A549 (cell line): ENCODE measurements around the gene KAT2B. TPM values are rescaled to one million over a fixed set of nuclear protein-coding genes. Genes with fewer than 3 reads are reported as not detected.

ENCODE experiments used
- ATAC-seq, 2 experiments: fragments of 200-7000 bp in 1 of 2; fragments of >200 bp in 1 of 2; cut with Nextera tagmentation in 1 of 2; cut with Tn5 transposase in 1 of 2; 3 replicates each; pipeline versions ENCODE4 v1.8.0 to v1.9.1; 2018 to 2020; ENCODE audit warnings: mild to moderate bottlenecking in 1 of 2, moderate library complexity in 1 of 2
- CTCF ChIA-PET: fragments of 300-600 bp; sonication (Branson Sonifier 250); formaldehyde crosslinking; extraction: SDS; loops from one replicate; lab custom pipeline; 2021; ENCODE audit warnings: antibody characterized with exemption, inconsistent platforms; lab: Yijun Ruan, JAX
- POLR2A ChIA-PET: fragments of 350-600 bp; formaldehyde crosslinking; extraction: SDS; loops from one replicate; lab custom pipeline; 2021; ENCODE audit warnings: antibody characterized with exemption, inconsistent platforms; lab: Yijun Ruan, JAX
- DNase-seq, 2 experiments: peaks; one replicate each; pipeline versions ENCODE4 v3.0.0 to v3.0.0-alpha.2; 2011 to 2016; ENCODE audit warnings: low read depth in 1 of 2, low spot score in 1 of 2
- FAIRE-seq: peaks from 2 replicates; lab custom pipeline; 2011; peaks lifted over from hg19 to GRCh38; lab: Jason Lieb, UNC
- H3K27ac ChIP-seq, 2 experiments: fragments of >200 bp; sonication (Bioruptor Twin); formaldehyde crosslinking; 3 replicates each; pipeline ENCODE4 v1.5.1; 2016 to 2017
- H3K4me1 ChIP-seq: fragments of >200 bp; sonication (Bioruptor Twin); formaldehyde crosslinking; 3 replicates; pipeline ENCODE4 v1.6.1; 2016
- H3K4me2 ChIP-seq: fragments of >200 bp; sonication (Bioruptor Twin); formaldehyde crosslinking; 3 replicates; pipeline ENCODE4 v1.6.1; 2016
- H3K4me3 ChIP-seq: fragments of >200 bp; sonication (Bioruptor Twin); formaldehyde crosslinking; 3 replicates; pipeline ENCODE4 v1.5.1; 2016
- H3K9me3 ChIP-seq: fragments of >200 bp; sonication (Bioruptor Twin); formaldehyde crosslinking; 3 replicates; pipeline ENCODE4 v1.6.1; 2016
- BCL3 ChIP-seq: fragments of >200 bp; sonication (Bioruptor Twin); formaldehyde crosslinking; IDR thresholded peaks from 3 replicates; pipeline ENCODE4 v1.6.1; 2016
- CBX8 ChIP-seq: fragments of 200-600 bp; sonication (generic); IDR thresholded peaks from 2 replicates; pipeline ENCODE4 v1.6.1; 2016
- CHD4 ChIP-seq: fragments of 200-600 bp; sonication (generic); IDR thresholded peaks from 2 replicates; pipeline ENCODE4 v1.6.1; 2016; ENCODE audit warnings: antibody characterized with exemption, mild to moderate bottlenecking, borderline replicate concordance
- CTCF ChIP-seq: fragments of >200 bp; sonication (Bioruptor Twin); formaldehyde crosslinking; IDR thresholded peaks from 3 replicates; pipeline ENCODE4 v1.5.1; 2016
- ESRRA ChIP-seq: fragments of 150-350 bp; IDR thresholded peaks from 2 replicates; pipeline ENCODE4 v1.6.1; 2014; ENCODE audit warnings: mild to moderate bottlenecking, low read length, borderline replicate concordance
- FOSL2 ChIP-seq, 2 experiments: fragments of 450-650 bp in 1 of 2; fragments of >200 bp in 1 of 2; sonication (Bioruptor Twin) in 1 of 2; formaldehyde crosslinking; IDR thresholded peaks; 2 replicates each; pipeline versions ENCODE4 v1.5.0 to v1.6.1; 2016 to 2020; ENCODE audit warnings: mild to moderate bottlenecking in 1 of 2, moderate library complexity in 1 of 2
- HDAC2 ChIP-seq: fragments of 200-600 bp; sonication (generic); IDR thresholded peaks from 2 replicates; pipeline ENCODE4 v1.6.1; 2016
- HEYL ChIP-seq: fragments of 250-450 bp; sonication (Bioruptor Pico); IDR thresholded peaks from 2 replicates; pipeline ENCODE4 v1.8.0; 2021; ENCODE audit warnings: mild to moderate bottlenecking, moderate library complexity
- HMGXB4 ChIP-seq: fragments of 250-450 bp; sonication (Bioruptor Pico); IDR thresholded peaks from 2 replicates; pipeline ENCODE4 v1.5.0; 2021; ENCODE audit warnings: mild to moderate bottlenecking, moderate library complexity, borderline replicate concordance
- HOXB5 ChIP-seq: fragments of 250-450 bp; sonication (Bioruptor Pico); IDR thresholded peaks from 2 replicates; pipeline ENCODE4 v1.5.0; 2020; ENCODE audit warnings: mild to moderate bottlenecking, moderate library complexity
- JUN ChIP-seq, 2 experiments: fragments of >200 bp; sonication (Bioruptor Twin); formaldehyde crosslinking; IDR thresholded peaks; 2 replicates in 1 of 2; 3 replicates in 1 of 2; pipeline ENCODE4 v1.6.1; 2016 to 2017
- NFE2L2 ChIP-seq: fragments of 150-350 bp; conservative IDR thresholded peaks from 2 replicates; pipeline ENCODE4 v1.6.1; 2014; ENCODE audit warnings: low read length
- PHF8 ChIP-seq: fragments of 200-600 bp; sonication (generic); IDR thresholded peaks from 2 replicates; pipeline ENCODE4 v1.6.1; 2016; ENCODE audit warnings: low read depth, mild to moderate bottlenecking, antibody characterized with exemption, moderate library complexity, borderline replicate concordance
- RAD21 ChIP-seq, 2 experiments: fragments of >200 bp in 1 of 2; sonication (Bioruptor Twin) in 1 of 2; formaldehyde crosslinking in 1 of 2; IDR thresholded peaks in 1 of 2; conservative IDR thresholded peaks in 1 of 2; 2 replicates in 1 of 2; 3 replicates in 1 of 2; pipeline ENCODE4 v1.6.1; 2012 to 2018; ENCODE audit warnings: inconsistent platforms in 1 of 2
- REST ChIP-seq: fragments of 200-600 bp; sonication (generic); IDR thresholded peaks from 2 replicates; pipeline ENCODE4 v1.6.1; 2016; ENCODE audit warnings: antibody characterized with exemption, mild to moderate bottlenecking, moderate library complexity
- RFX5 ChIP-seq: fragments of 450-650 bp; IDR thresholded peaks from 2 replicates; pipeline ENCODE4 v1.7.1; 2014; ENCODE audit warnings: antibody characterized with exemption, mild to moderate bottlenecking, moderate library complexity
- SMC3 ChIP-seq: fragments of >200 bp; sonication (Bioruptor Twin); formaldehyde crosslinking; IDR thresholded peaks from 3 replicates; pipeline ENCODE4 v1.6.1; 2018; ENCODE audit warnings: inconsistent platforms
- TP53 ChIP-seq: fragments of 250-450 bp; sonication (Bioruptor Pico); IDR thresholded peaks from 2 replicates; pipeline ENCODE4 v1.5.0; 2021; ENCODE audit warnings: mild to moderate bottlenecking, moderate library complexity
- ZFP36 ChIP-seq: fragments of 450-650 bp; IDR thresholded peaks from 2 replicates; pipeline ENCODE4 v1.6.1; 2014; ENCODE audit warnings: borderline replicate concordance; ENCODE audit not compliant: partially characterized antibody
- WGBS: methylation state at CpG from one replicate; pipeline ENCODE4 v1.1.6; 2017; ENCODE audit errors: missing lambda C conversion rate; 5-methylcytosine and 5-hydroxymethylcytosine counted together
- polyA plus RNA-seq, 4 experiments: library from polyadenylated mRNA; depleted of rRNA in 3 of 4; stranded (reverse); fragments of >200 nt; fragmentation: RNase III in 1 of 4; extraction: RNeasy Plus Mini Kit Qiagen cat#74134 plus additional on column Dnase treatment in 1 of 4; gene quantifications; 2 replicates in 3 of 4; 3 replicates in 1 of 4; pipeline ENCODE4 v1.2.3, GENCODE V29; 2011 to 2017

The KAT2B gene
- polyA plus RNA-seq, 2 of the 4 experiments (the other 2 are of a cell fraction): 7.2 to 11.9 TPM

- no peak for TF ChIP-seq REST
- no peak for TF ChIP-seq SMC3
- TF ChIP-seq NFE2L2: no peak
These were observed 36.8 kb downstream of the KAT2B start (continued) for GRCh38 chr3:20077068-20077467.

GRCh38 chr3:20078194-20078714 is 38.0 kb downstream of the KAT2B start:
- no peaks in the 10 kb centered on the region for H3K9me3 ChIP-seq
- POLR2A ChIA-PET: no interaction called here
- 90% methylated on average over 9 of the region's 9 CpGs for WGBS
- TF ChIP-seq CTCF (no peak), ESRRA (no peak), JUN (IDR thresholded peaks at IDR 0.05) (no peak), CBX8 (no peak), CHD4 (no peak), HDAC2 (no peak), ZFP36 (no peak), HOXB5 (CRISPR knock-in tag) (no peak), HMGXB4 (CRISPR knock-in tag) (no peak), TP53 (CRISPR knock-in tag) (no peak), NFE2L2 (no peak), PHF8 (no peak), RAD21 (conservative IDR thresholded peaks at IDR 0.05 in 1 of 2, IDR thresholded peaks at IDR 0.05 in 1 of 2) (no peak), FOSL2 (IDR thresholded peaks at IDR 0.05) (no peak), FOSL2 (CRISPR knock-in tag; IDR thresholded peaks at IDR 0.05) (no peak), RFX5 (no peak), BCL3 (no peak), HEYL (no peak)
- TF ChIP-seq, all 56 proteins: peak for 0
- H3K4me3 ChIP-seq: no peak overlapping the region
- FAIRE-seq (no peak), ATAC-seq (no peak), DNase-seq (no peak)
- no peak overlapping the region for H3K27ac ChIP-seq
- 0 out of 3 replicates have a peak, but pooled peaks cover 7% of the 10 kb centered on the region for H3K4me1 ChIP-seq
- CTCF ChIA-PET: no interaction called here
- no peak overlapping the region for H3K4me2 ChIP-seq
